GM12873 (cell line): Measurements from ENCODE around the gene MYO10.

Source experiments
- CTCF ChIP-seq: IDR thresholded peaks from 2 replicates; pipeline ENCODE4 v1.5.1; 2012; ENCODE audit warnings: low read depth, mild to moderate bottlenecking, moderate library complexity, low read length, control low read depth; ENCODE audit not compliant: insufficient read depth; ENCODE audit errors: missing control alignments

MYO10 gene

GRCh38 chr5:16957304-16958196 is 21.5 kb upstream of the MYO10 start:
- no peak for TF ChIP-seq CTCF

GRCh38 chr5:16953729-16954128 is 17.6 kb upstream of the MYO10 start:
- no peak for TF ChIP-seq CTCF

GRCh38 chr5:16952968-16953671 is 17.0 kb upstream of the MYO10 start:
- no peak for TF ChIP-seq CTCF

- no peak for TF ChIP-seq CTCF
These were observed 10.6 kb upstream of the MYO10 start for GRCh38 chr5:16946725-16947124.

- no peak for TF ChIP-seq CTCF
These were observed 8.9 kb upstream of the MYO10 start for GRCh38 chr5:16944816-16945562.

GRCh38 chr5:16943846-16944678 is 8.0 kb upstream of the MYO10 start:
- no peak for TF ChIP-seq CTCF
